GM12892 (cell line): ENCODE results near the gene HGF.

Source experiments
- POLR2A ChIP-seq: IDR thresholded peaks from 2 replicates; pipeline ENCODE4 v1.6.1; 2011; ENCODE audit warnings: low read depth, low read length, control low read depth
- POLR2AphosphoS5 ChIP-seq: IDR thresholded peaks from 2 replicates; pipeline ENCODE4 v1.6.1; 2011; ENCODE audit warnings: low read depth, low read length, control low read depth

DNA sequence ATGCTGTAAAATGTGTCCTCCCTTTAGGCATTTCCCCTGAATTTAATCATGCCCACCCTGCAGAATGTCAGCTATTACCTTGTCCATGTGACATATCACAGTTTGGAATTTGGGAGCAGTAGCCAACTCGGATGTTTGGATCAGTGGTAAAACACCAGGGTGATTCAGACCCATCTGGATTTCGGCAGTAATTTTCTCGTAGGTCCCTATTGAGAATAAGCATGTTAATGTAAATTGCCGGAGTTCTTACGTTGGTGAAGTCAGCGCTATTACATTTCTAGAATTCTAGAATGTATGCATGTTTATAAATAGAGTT, 44.1 kb downstream of the HGF start:
- TF ChIP-seq POLR2AphosphoS5 (no peak), POLR2A (no peak)
